ENCODE data around the gene METAP1.

DNA sequence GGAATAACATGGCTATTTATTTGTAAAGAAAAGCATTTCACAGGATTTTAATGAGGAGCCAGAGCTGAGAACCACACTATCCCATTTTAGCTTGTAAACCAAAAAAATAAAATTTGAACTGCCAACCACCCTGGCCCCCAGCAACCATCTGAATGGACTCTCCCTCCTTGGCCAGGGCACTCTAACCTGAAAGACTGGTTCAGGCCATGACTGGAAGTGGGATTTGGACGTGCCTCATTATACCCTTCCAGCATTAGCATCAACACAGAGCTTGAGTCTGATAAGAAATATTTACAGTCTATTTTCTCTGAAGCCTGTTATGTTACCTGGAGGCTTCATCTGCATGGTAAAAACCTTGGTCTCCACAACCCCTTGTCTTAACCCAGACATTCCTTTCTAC is 30.0 kb downstream of the METAP1 start:
- TF ChIP-seq CTCF (conservative IDR thresholded peaks at IDR 0.05; ENCODE audit: low read depth, low read length) (no peak), EZH2 (IDR thresholded peaks at IDR 0.05; ENCODE audit: borderline replicate concordance, low read depth, low read length, poor library complexity, severe bottlenecking) (no peak)

All from A673 (cell line).